Stimulated activated CD8-positive, alpha-beta memory T cell treated with anti-CD3 and anti-CD28 coated beads, Interleukin-4, amount 100 ng/mL, for 1 hour (primary cell): ENCODE data around the gene RNH1.

Experiments
- DNase-seq, 2 donors: peaks; one replicate each; pipeline ENCODE4 v3.0.0-alpha.2; 2020; ENCODE audit warnings: low read depth in 2 of 2, low spot score in 1 of 2

Gene RNH1

DNA sequence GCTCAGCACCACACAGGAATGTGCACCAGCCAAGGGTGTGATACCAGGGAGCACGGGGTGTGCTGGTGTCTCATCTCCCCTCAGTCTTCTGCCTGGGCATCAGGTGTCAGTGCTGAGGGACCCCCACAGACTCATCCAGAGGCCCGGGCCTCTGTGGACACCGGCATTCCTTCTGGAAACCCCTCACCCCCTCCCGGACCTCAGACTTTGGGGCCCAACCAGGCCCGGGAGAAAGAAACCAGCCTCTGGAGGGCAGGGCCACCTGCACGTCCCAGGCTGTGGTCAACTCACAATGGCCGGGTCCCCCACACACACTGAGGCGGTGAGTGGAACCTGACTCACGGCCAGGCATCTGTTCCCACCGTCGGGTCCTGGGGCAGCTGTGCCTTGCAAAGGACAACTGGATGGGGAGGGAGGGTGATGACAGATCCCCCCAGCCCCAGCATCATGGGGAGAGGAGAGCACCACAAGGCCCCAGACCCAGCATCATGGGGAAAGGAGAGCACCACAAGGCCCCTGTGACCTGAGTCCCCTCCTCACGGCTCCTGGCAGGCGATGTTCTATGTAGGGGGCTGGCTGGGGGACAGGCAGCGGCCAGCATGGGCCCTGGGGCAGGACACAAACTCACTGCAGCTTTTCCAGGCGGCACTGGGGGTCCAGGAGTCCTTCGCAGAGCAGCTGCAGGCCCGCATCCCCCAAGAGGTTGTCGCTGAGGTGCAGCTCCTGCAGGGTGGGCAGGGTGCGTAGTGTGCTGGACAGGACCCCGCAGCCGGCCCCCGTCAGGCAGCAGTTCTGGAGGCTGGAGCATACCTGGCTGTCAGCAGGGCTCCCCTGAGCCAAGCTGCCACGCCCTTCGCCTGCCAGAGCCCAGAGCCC lies 7.6 kb downstream of the RNH1 start:
- DNase-seq = no peak

- no peak for DNase-seq
Measured at GRCh38 chr11:498297-499181, 8.5 kb downstream of the RNH1 start.

DNA sequence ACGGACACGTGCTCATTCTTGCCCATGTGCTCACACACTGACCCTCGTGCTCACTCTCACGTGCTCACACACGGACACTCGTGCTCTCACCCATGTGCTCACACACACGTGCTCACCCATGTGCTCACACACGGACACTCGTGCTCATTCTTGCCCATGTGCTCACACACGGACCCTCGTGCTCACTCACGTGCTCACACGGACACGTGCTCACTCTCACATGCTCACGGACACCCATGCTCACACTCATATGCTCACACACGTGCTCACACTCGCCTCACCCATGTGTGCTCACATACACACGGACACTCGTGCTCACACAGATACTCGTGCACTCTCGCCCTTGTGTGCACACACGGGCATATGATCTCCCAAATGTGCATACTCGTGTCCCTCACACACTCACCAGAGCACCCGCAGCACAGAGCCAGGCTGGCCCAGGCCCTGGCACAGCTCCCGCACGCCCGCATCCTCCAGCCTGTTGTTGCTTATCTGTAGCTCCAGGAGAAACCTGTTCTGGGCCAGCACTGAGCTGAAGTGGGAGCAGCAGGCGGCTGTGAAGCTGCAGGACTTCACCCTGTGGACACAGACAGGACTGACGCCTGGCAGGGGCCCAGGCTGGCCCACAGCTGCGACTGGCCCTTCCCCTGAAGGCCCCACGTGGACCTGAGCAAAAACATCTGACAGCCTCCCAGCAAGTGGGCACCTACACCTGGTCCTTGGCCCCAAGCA lies 9.3 kb downstream of the RNH1 start:
- no peak for DNase-seq

DNA sequence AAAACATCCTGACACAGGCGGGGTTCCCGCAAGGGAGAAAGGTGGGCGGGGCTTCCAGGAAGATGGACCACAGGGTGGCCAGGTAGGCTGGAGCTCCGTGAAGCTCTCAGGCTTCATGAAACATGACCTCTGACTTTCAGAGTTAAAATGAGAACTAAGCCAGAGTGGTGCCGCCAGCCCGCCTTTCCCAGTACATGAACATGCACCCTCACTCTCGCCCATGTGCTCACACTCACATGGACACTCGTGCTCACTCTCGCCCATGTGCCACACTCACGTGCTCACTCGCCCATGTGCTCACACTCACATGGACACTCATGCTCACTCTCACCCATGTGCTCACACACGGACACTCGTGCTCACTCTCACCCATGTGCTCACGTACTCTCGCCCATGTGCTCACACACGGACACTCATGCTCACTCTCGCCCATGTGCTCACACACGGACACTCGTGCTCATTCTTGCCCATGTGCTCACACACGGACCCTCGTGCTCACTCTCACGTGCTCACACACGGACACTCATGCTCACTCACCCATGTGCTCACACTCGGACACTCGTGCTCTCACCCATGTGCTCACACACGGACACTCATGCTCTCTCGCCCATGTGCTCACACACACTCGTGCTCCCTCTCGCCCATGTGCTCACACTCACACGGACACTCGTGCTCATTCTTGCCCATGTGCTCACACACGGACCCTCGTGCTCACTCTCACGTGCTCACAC lies 10.0 kb downstream of the RNH1 start:
- DNase-seq = no peak

DNA sequence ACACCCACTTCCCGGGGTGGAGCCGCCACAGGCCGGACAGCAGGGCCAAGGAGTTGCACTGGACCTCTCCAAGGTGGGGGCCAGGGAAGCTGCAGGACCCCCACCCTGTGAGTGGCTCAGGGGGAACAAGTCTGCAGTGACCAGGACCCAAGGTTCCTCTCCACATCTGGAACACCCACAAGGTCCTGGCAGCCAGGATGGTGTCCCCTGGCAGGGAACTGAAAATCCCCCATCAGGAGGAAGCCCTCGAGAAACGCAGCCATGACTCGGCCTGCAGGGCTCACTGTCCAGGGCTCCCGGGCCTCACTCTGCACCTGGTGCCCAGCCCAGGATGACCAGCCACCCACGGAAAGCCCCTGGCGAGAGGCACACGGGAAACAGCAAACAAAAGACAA lies 11.5 kb downstream of the RNH1 start:
- no peak for DNase-seq

- no peak for DNase-seq
Measured at GRCh38 chr11:494761-495536, 12.1 kb downstream of the RNH1 start.

DNA sequence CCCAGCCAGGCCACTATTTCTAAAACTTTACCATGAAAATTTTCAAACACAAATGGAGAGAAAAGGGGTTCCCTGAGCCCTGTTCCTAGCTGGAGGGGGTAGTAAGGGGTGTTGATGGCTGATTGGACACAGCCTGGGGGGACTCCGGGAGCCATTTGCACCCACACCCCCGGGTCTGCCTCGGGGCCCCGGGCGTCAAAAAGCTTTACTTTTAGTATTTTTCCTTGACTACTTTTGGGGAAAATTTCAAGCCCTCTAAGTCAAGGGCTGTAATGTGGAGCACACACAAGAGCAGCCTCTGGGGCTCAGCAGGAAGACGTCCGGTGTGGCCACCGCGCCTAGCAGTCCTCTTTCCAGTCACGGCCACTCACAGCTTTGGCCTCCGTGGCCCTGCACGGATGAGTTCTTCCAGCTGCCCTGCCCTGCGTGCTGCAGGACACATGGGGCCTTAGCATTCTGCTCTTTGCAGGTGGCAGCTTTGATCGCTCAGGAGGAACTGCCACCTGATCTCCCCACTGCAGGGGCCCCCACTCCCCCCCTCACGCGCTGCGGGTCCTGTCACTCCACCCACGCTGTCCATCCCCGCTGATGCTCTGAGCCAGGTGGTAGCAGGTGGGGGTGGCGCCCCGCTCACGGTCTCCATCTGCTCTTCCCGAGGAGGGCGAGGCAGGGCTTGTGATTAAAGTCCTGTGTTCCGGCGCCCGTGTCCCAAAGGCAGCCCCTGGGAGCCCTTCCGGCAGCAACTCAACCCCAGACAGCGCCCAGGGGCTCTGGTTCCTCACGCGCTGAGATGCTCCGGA lies 14.4 kb downstream of the RNH1 start:
- DNase-seq = no peak

GRCh38 chr11:491358-491757 lies 15.7 kb downstream of the RNH1 start:
- DNase-seq = no peak

DNA sequence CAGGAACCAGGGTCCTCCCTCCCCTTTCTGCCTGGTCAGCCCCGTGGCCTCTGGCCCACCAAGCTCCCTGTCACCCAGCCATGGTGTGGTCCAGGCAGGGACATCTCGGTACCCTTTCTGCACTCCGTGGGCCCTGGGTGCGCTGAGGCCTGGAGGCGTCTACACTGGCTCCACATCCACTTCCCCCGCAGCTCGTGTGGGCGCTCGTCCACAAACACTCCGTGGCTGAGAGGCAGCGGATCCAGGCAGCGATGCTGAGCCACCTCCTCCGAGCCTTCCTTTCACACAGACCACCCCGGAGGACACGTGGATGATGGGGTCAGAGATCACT lies 16.1 kb downstream of the RNH1 start:
- no peak for DNase-seq

DNA sequence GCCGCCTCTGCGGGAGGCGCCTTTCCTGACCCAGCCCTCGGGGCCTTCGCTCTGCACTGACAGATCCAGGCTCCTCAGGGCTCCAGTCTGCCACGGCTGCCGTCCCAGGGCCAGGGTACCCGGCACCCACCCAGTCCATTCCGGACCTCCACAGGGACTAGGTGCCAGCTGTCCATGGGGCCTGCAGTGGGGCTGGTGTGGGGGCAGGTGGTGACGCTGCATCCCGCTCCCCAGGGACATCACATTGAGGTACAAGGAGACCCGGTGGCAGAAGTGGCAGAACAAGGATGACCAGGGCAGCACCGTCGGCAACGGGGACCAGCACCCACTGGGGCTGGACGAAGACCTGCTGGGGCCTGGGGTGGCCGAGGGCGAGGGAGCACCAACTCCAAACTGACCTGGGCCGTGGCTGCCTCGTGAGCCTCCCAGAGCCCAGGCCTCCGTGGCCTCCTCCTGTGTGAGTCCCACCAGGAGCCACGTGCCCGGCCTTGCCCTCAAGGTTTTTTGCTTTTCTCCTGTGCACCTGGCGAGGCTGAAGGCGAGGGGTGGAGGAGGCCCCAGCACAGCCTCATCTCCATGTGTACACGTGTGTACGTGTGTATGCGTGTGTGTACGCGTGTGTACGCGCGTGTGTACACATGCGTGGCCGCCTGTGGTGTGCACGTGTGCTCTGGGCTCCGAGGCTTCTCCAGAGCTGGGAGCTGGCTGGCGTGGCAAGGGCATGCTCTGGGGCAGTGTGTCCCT lies 16.7 kb downstream of the RNH1 start:
- DNase-seq = no peak

- DNase-seq = no peak
Measured at GRCh38 chr11:489610-490185, 17.3 kb downstream of the RNH1 start.

GRCh38 chr11:488992-489391 lies 18.1 kb downstream of the RNH1 start:
- DNase-seq = no peak

- DNase-seq = no peak
Measured at GRCh38 chr11:488579-488978, 18.5 kb downstream of the RNH1 start.

DNA sequence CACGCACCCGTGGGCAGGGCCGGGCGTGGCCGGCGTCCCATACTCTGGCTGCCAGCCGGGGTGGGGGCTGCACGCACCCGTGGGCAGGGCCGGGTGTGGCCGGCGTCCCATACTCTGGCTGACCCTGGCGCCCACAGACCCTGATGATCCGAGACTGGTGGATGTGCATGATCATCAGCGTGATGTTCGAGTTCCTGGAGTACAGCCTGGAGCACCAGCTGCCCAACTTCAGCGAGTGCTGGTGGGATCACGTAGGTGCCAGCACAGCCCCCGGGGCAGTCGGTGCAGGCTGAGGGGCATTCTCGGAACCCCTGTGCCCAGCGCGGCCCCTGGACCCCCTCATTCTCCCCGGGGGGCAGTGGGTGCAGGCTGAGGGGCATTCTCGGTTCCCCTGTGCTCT lies 19.0 kb downstream of the RNH1 start:
- no peak for DNase-seq

DNA sequence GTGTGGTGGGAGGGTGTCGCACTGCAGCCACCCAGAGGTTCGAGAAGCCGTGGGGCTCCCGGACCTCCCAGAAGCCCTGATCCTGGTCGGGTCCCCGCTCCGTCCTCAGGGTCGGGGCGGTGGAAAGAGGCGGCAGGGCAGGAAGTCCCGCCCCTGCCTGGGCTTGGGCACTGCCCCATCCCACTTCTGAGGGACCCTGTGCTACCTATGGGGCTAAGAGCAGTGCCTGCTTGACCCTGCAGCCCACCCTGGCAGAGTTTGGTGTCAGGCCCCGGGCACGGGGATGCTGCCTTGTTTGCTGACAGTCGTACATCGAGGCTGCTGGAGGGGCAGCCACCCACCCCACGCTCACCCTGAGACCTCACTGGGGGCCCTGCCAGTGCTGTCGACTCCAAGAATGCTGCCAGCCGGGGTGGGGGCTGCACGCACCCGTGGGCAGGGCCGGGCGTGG lies 19.4 kb downstream of the RNH1 start:
- no peak for DNase-seq

GRCh38 chr11:486189-486588 lies 20.9 kb downstream of the RNH1 start:
- DNase-seq = no peak

- no peak for DNase-seq
Measured at GRCh38 chr11:484616-485015, 22.4 kb downstream of the RNH1 start.

DNA sequence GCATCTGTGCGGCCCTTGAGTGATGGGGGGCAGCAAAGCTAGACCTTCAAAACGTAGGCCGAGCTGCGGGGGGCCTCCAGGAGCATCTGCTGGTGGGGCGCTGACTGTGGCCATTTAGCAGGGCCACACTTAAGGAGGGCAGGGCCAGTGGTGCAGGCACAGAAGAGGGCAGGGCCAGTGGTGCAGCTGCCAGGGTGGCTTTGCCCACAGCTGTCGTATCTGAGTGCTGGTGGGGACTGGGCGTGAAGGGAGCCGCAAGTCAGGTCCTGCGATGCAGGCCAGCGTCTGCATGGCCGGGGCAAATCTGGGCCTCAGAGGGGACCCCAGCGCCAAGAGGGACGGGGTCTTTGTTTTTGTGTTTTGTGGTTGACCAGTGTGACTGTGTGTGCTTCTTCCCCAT lies 27.7 kb downstream of the RNH1 start:
- no peak for DNase-seq
